Astrocyte (in vitro differentiated cells and primary cell): ENCODE results near the gene CDON.

Experiments
- CTCF ChIP-seq: IDR thresholded peaks from 2 replicates; pipeline ENCODE4 v1.5.1; 2011; ENCODE audit warnings: low read depth, mild to moderate bottlenecking, inconsistent platforms, low read length, moderate library complexity; ENCODE audit not compliant: insufficient read depth
- EZH2 ChIP-seq: IDR thresholded peaks from 2 replicates; pipeline ENCODE4 v1.6.1; 2012; ENCODE audit warnings: mild to moderate bottlenecking, low read length, inconsistent platforms; ENCODE audit not compliant: insufficient read depth

- TF ChIP-seq CTCF, result no peak
- no peak for TF ChIP-seq EZH2
Measured at GRCh38 chr11:125930076-125930450, 132.6 kb downstream of the CDON start.
